HTR-8/SVneo (cell line): ENCODE data around the gene EML2.

Experiments used
- DNase-seq: peaks from one replicate; pipeline ENCODE4 v3.0.0; 2011; ENCODE audit warnings: low spot score, mixed read lengths; ENCODE audit not compliant: insufficient read length
- FAIRE-seq: peaks from 2 replicates; lab custom pipeline; 2011; peaks lifted over from hg19 to GRCh38; lab: Jason Lieb, UNC

The EML2 gene

GRCh38 chr19:45560686-45561085 is 78.5 kb downstream of the EML2 start:
- DNase-seq: no peak
- FAIRE-seq: no peak

GRCh38 chr19:45560038-45560437 is 79.2 kb downstream of the EML2 start:
- FAIRE-seq: no peak
- no peak for DNase-seq
